ENCODE data around the gene TANGO2. TPM values are rescaled to one million over a fixed set of nuclear protein-coding genes. Genes with fewer than 3 reads are reported as not detected.
A peak's percentile ranks its signal among the peaks of the same experiment; 100 is the strongest.

The TANGO2 gene
- total RNA-seq, 1 donor from 2014 or later = 12.5 TPM

DNA sequence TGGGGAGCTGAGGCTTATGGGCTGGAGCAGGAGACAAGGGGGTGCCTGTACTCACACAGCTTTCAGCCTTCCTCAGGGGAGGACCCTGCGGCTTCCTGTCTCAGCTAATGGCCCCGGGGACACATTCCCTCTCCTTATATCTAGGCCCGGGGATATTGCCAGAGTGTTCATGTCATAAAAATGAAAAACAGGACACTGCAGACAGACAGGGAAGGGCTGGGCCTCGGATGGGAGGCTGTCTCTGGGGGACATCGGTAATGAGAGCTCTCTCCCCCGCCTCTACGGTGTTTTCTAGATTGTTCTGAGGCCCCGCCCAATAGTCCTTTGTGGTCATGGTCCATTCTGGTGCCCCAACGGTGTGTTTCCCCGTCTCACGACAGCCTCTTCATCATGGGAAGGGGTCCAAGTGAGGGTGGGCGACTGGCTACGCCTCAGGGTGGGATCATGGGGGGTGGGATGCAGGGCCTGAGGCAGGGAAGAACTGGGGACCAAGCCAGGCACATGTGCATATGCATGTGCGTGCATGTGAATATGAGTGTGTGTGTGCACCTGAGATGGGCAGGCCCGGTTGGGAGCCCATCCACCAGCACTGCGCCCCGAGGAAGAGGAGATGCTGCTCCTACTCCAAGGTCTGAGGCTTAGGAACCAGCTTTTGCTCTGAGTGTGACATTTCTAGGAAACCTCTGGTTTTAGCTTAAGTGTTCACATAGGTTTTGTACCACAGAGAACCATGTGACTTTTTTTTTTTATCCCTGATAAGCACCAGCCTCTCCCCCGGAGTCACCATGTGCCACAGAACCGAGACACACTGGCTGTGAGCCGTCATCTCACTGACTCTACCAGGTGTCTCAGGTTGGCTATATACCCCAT, 9.6 kb upstream of the TANGO2 start:
- DNase-seq (ENCODE audit: low spot score) (no peak), ATAC-seq (no peak)

DNA sequence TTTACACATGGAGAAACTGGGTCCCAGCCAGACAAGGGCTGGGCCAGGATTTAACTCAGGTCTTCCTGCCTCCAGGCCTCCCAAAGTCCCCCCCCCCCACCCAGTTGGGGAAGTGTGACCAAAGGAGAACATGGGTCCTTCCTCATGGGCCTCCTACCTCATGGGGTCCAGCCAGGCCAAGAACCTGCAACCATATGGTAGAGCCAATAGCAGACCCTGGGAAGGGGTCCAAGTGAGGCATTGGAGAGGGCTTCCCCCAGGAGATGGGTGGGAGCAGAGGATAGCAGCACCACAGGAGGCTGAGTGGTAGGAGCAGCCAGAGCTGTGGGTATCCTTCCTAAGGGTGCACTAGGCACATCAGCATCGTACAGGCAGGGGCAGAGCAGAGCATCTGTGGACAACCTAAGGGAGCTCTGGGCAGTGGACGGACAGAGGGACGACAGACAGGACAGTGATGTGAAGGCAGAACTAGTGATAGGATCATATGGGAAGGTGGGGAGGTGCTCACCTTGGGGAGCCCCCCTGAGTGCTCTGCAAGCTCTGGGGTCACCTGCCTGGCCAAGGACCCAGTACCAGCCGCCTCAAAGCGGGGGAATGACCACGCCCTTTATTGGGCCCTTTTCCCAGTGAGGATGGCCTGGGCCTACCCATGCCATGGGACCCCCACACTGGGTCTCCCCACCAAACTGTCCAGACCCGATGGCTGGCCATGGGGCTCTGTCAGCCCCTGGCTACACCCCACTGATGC, 8.7 kb upstream of the TANGO2 start:
- no peak for DNase-seq (ENCODE audit: low spot score)
- ATAC-seq = no peak

DNA sequence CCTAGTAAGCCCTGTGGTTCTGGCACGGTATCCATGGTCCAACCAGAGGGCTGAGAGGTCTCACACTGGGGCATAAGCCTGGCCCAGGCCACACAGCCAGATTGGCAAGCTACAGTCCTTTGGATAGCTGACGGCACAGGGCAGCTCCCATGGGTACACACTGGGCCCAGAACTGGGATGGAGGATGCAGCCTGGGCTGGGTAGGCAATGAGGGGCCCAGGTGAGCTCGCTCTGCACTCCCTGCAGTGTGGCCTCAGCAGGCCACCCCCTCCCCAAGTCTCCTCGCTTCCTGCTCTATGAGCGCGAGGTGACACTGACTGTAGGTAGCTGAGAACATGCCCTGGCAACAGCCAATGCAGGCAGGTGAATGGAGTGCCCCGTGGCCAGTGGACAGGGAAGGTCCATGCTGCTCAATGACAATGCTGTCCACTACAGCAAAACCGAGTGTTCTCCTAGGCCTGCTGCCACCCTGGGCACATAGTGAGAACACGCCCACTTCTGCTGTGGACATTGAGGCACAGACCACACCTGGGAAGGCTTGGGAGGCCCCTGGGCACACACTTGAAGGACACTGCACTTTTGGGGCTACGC, 8.1 kb upstream of the TANGO2 start:
- ATAC-seq (no peak), DNase-seq (ENCODE audit: low spot score) (no peak)

DNA sequence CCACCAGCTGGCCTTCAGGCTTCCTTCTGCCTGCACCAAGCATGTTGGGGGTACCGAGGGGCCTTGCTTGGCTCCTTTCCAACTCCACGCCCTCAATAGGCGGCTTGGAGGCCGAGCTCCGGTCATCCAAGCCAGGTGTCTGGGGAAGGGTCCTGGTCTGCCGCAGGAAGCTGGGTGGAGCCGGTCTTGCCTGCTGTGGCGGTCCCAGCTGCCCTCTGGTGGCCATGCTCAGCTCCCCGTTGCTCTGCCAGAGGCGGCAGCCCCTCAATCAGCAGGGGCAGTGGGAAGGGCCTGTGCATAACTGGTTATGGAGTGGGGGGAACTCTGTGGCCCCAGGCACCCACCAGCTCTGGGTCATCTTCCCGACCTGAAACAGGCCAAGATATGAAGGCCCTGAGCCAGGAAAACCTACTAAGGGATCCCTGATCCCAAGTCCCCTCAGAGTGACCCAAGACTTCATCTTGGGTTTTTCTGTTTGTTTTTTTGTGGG, 7.5 kb upstream of the TANGO2 start:
- DNase-seq (ENCODE audit: low spot score) = no peak
- ATAC-seq = no peak

DNA sequence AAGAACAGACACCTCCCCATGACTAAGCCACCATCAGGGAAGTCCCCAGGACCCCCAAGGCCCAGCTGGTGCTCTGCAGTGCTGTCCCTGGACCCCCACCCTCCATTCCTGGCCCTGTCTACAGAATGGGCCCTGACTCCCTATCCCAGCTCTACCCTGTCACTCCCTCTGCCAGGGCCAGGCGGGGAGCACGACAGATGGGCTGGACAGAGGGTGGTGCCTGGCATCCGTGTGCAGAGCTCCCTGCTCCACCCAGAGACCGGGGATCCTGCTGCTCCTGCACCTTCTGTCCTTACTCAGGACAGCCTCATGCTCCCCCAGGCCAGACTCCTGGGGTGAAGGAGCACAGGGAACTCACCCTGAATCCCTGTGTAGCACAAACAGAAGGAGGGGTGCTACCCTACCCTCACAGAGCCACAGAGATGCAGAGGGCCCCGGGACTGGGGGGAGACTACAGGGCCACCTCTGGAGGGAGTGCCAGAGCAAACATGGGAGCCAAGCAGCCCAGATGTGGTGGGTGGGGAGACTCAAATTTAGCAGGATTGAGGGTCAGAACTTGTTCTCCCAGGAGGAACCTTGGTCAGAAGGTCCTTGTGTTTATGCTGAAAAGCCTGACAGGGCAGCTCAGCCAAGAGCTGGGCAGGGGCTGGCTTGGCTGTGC, 6.3 kb upstream of the TANGO2 start:
- DNase-seq (ENCODE audit: low spot score) (no peak), ATAC-seq (peak; percentile 59)

DNA sequence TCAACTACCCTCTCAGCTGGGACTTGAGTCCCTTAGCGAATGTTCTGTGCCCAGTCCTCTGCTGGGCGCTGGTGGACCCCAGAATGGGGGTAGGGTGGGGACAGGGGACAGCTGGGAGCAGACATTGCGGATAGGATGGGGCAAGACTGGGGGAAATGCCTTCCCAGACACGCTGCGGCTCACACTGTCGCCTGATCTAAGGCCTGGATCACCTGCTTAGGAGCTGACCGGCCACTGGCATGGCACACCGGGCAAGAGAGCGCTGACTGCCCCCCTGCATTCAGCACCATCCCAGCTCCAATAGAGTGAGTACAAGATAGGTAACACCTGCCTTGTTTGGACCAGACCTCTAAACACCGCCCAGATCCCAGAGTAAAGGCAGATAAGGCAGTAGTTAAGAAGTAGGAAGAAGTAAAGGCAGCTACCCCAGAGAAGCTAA, 5.7 kb upstream of the TANGO2 start:
- DNase-seq (ENCODE audit: low spot score) = no peak
- ATAC-seq = peak; percentile 2

DNA sequence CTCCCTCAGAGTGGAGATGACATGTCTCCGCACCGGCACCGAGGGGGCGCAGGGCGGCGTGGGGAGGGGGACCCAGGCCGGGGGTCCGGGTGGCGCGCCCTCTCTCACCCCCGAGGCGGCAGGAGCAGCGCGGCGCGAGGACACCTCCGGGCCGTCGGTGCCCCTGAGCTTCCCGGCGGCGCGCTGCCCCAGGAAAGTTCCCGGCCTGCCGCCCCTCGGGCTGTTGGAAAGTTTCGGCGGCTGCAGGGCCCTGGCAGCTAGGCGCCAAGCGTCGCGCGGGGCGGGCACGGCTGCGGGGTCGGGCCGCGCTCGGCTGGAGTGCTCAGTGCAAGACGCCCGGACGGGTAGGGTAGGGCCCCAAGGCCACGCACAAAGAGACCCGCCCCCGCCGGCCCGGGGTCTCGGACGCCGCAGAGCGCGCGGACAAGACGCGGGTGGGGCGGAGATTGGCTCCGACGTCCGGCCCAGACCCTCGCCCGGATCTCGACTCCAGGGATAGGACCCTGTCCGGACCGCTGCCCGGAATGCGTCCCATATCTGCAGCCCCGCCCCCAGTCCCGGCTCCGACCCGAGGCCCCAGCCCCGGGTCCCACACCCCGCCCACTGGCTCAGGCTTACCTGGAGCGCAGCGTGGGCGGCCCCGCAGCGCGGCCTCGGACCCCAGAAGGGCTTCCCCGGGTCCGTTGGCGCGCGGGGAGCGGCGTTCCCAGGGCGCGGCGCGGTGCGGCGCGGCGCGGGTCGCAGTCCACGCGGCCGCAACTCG, 4.8 kb upstream of the TANGO2 start:
- ATAC-seq = peak; percentile 14
- DNase-seq (ENCODE audit: low spot score) = peak; percentile 69

DNA sequence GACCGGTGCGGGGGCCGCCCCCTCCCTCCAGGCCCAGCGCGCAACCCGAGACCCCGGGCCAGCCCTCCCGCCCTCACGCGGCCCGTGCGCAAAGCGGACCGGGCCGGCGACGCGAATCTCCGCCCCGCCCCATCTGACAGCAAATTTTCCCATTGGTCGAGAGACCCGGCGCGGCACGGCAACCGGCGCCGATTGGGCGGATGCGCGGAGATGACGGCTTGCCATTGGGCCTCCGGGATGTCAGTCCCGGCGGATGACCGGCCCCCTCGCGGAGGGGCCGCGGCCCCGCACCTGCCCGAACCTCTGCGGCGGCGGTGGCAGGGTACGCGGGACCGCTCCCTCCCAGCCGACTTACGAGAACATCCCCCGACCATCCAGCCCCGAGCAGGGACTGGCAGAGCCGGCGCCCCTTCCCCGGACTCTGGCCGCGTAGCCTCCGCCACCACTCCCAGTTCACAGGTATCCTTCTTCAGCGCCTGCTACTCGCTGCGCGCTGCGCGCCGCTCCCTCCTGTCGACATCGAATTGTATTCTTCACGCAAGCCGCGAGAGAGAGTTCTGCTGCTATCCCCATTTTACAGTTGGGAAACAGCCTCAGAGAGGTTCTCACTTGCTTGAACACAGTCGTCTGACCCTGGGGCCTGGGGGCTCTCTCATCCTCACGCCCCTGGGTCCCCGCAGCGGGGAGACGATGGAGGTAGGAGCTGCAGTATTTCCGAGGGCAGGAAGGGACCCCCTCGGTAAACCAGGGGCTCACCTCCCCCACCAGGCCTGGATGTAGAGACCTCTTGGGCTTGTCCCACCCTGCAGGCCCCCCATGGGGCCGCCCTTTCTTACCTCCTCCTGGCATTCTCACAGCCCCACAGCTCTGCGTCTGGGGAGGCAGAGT, 3.9 kb upstream of the TANGO2 start, which contains the start of gene ARVCF:
Gene ARVCF, minus strand, starts transcription at position 90 of the 888 bp plus-strand sequence. CDS start 26,029 bp downstream, outside the sequence.
- ATAC-seq = peak; percentile 74
- DNase-seq (ENCODE audit: low spot score) = peak; percentile 96

DNA sequence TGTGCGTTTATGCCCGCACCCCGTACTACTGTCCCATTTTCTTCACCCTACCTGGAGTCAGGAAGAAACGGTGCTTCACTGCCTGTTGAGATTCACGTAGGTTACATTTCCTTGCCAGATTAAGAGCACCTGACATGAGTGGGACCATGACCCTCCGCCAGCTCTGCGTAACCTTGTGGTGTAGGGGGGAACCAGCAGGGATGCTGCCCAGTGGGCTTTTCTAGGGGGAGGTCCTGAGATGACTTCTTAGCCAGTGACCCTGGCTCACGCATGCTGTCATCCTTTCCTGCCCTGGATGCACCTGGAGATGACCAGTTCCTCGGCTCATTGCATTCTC, 3.3 kb upstream of the TANGO2 start:
- no peak for ATAC-seq
- DNase-seq (ENCODE audit: low spot score) = no peak

DNA sequence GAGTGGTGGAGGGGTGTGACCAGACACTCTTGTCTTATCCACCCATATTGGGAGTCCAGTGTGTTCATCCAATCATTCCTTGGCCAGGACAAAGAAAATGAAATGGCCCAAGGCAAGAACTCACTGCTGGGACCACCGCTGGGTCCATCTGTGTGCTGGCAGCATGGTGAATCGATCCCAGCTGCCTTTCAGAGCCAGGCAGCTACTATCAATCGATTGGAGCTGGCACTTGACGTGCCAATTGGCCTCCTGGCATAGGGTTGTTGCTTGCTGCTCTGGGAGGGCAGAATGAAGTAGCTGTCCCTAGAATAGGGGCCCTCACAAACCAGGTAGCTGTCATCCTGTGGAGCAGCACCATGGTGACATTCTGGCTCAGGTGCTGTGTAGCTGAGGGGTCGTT, 2.9 kb upstream of the TANGO2 start:
- no peak for DNase-seq (ENCODE audit: low spot score)

DNA sequence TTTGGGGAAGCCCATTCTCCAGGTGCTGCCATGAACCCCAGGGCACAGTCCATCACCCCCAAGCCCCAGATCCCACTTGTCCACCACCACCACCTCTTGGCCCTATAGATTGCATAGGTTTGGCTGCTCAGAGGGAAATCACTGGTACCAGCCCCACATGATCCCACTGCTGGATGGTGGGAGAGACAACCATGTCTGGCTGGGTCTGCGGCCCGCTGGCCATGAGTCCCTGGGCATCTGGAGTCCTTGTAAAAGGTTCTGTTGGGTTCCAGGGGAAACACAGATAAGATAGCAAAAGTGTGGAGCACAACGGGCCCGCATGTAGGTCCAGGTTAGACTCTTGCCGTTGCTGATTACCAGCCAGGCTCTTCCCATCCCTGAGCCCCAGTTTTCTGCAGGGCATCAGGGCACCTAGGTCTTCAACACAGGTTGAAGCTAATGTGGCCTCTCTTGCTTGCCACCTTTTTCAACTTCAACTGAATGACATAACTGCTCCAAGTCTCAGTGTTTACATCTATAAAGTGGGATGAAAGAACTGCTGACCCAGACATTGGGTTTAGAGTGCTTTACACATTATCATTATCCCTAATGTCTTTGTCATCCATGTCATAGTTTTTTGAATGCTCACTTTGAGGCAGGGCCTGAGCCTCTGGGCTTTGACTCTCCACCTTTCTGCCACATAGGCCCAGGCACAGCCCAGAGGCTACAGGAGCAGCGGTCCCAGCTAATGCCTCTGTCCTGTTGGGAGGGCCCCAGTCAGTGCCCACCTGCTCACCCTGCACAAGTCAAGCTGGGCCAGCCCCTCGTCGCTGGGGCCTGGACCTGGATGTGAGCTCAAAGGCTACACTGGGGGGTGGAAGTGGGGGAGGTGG, 1.0 kb upstream of the TANGO2 start:
- no peak for DNase-seq (ENCODE audit: low spot score)
- no peak for ATAC-seq

More for the DNA sequence above, 2.9 kb upstream of the TANGO2 start:
- ATAC-seq = no peak

DNA sequence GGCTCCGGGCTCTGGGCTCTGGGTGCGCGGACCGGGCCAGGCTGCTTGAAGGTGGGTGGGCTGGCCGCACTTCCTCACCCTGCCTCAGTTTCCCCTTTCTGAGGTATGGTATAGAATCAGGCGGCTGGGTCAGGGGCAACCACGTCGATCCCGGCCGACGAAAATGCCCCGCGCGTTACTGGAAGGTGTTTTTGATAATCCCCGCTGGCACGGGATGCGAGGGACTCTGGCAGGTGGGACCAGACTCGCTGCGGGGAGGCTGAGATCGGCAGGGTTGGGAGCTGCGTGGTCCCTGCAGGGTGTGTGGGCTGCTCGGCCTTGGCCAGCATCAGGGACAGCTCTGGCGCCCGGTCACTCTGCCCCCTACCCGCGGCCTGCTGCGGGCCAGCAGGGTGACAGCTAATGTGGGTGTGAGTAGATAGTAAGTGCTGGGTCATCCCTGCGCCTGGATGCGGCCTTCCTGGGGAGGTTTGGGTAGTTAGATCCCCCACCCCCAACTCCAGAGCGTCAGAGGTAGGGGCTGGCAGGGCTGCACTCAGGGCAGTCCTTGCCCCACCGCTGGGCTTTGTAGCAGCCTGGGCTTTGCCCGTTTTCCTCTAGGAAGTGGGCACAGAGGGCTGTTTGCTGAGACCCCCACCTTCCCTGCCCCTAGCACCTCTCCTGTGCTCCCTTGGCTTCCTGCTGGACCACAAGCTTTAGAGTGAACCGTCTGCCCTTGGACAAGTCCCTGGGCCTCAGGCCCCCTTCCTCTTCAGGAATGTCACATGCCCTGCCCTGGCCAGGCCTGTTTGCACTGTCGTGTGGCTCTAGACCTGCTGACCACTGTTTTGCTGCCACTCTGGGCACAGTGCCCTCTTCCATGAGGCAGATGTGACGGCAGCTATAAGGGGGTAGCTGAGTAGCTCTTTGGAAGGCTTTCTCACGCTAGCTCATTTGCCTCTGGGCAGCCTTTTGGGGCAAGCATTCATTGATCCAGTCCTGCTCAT, 579 bp downstream of the TANGO2 start:
- ATAC-seq = peak; percentile 59
- peak; percentile 85 for DNase-seq (ENCODE audit: low spot score)

DNA sequence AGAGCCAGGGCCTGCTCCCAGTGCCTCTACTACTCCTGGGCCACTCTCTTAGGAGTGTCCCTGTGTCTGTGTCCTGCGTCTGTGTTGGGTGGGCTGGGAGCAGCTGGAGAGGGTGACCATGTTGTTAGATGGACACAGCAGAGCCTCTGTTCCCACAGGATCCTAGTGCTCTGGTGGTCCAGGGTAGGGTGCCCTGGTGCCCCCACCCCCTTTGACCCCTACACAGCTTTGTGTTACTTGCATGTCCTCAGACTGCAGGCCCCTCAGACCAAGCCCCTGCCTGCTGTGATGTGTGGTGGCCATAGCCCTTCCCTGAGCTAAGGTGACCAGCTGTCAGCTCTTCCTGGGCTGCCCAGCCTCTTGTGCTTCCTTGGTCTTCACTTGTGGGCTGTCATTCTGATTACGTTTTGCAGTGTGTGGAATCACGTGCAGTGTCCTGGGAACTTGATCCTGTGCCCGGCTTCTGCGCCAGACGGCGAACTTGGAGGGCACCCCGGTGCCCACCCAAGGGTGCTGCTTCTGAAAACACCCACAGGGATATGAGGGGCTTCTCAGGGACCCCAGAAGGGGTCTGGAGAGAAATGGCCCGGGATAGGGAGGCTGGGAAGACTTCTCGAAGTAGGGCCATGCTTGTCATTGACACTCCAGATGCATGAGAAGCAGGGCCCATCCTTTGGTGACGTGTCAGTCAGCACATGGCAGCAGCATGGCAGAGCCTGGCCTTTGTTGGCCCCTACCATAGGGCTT, 1.5 kb downstream of the TANGO2 start:
- ATAC-seq (no peak), DNase-seq (ENCODE audit: low spot score) (no peak)

DNA sequence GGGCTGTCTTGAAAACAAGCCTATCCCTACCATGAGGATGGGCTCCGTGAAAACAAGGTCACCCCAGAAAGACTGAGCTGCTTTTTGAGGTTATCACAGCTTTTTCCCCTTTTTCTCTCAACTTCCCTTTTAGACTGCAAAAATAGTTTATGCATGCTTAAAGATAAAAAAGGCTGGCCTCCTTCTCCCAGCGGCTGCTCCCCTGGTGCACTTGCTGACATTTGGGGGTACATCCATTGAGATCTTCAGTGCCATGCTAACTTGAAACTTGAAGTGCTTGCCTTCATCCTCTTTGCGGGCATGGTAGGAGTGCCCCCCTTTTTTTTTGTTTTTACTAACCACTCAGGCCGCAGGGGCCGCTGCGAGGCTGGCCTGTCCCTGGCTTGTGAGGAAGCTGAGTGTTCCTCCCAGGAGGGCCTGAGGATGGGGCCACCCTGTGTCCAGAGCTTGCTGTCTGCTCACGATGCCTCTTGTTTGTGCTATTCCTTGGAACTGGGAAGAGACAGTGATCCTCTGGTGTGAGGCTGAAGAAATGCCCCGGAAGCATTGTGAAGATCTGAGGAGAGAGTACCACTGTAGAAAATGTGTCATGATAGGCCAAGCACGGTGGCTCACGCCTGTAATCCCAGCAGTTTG, 2.2 kb downstream of the TANGO2 start:
- ATAC-seq (no peak), DNase-seq (ENCODE audit: low spot score) (no peak)

DNA sequence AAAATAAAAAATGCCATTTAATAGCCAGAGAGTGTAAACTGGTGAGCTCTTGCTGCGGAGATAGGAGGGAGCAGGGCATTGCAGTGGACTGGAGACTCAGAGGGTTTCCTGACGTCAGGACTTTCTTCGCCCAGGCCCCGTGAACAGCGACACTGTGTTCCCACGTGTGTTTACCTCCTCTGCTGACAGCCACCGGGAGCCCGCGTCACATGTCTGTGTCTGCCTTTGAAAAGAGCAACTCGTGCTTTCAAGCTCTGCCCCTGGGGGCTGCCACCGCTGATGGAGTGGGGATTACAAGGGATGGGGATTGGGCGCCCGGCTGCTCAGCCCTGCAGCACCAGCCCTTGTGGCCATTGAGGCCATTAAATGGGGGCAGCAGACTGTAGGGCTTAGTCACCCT, 3.3 kb downstream of the TANGO2 start:
- ATAC-seq (no peak), DNase-seq (ENCODE audit: low spot score) (no peak)

Measured in left lobe of liver (tissue), 2 donors.